Measurements from ENCODE around the gene WDR19.
"Not testable (repeated sequence)": the region's sequence is repeated elsewhere in the genome, so short reads cannot be mapped to it uniquely, and the experiment has no call there.

WDR19 gene

GRCh38 chr4:39233114-39233513 lies 50.8 kb downstream of the WDR19 start:
- no peak for DNase-seq (ENCODE audit: low read depth, low spot score)

GRCh38 chr4:39233783-39234182 lies 51.5 kb downstream of the WDR19 start:
- DNase-seq (ENCODE audit: low read depth, low spot score) = no peak

- no peak for DNase-seq (ENCODE audit: low read depth, low spot score)
These were observed 52.7 kb downstream of the WDR19 start for GRCh38 chr4:39235021-39235420.

- DNase-seq (ENCODE audit: low read depth, low spot score) = no peak
These were observed 53.4 kb downstream of the WDR19 start for GRCh38 chr4:39235696-39236095.

- no peak for DNase-seq (ENCODE audit: low read depth, low spot score)
These were observed 54.9 kb downstream of the WDR19 start for GRCh38 chr4:39237179-39237578.

GRCh38 chr4:39243462-39243861 lies 61.1 kb downstream of the WDR19 start:
- DNase-seq (ENCODE audit: low read depth, low spot score) = no peak

- DNase-seq (ENCODE audit: low read depth, low spot score) = no peak
These were observed 72.9 kb downstream of the WDR19 start for GRCh38 chr4:39255266-39255665.

- no peak for DNase-seq (ENCODE audit: low read depth, low spot score)
These were observed 73.5 kb downstream of the WDR19 start for GRCh38 chr4:39255871-39256270.

GRCh38 chr4:39256436-39256835 lies 74.1 kb downstream of the WDR19 start:
- DNase-seq (ENCODE audit: low read depth, low spot score) = no peak

- DNase-seq (ENCODE audit: low read depth, low spot score) = no peak
These were observed 77.4 kb downstream of the WDR19 start for GRCh38 chr4:39259571-39260330.

GRCh38 chr4:39263895-39264294 lies 81.6 kb downstream of the WDR19 start:
- DNase-seq (ENCODE audit: low read depth, low spot score) = no peak

- DNase-seq (ENCODE audit: low read depth, low spot score) = no peak
These were observed 92.2 kb downstream of the WDR19 start for GRCh38 chr4:39274503-39274902.

- not testable (repeated sequence) for DNase-seq (ENCODE audit: low read depth, low spot score)
These were observed 95.3 kb downstream of the WDR19 start for GRCh38 chr4:39277661-39278060.

GRCh38 chr4:39278476-39278875 lies 96.1 kb downstream of the WDR19 start:
- no peak for DNase-seq (ENCODE audit: low read depth, low spot score)

- DNase-seq (ENCODE audit: low read depth, low spot score) = no peak
These were observed 97.1 kb downstream of the WDR19 start for GRCh38 chr4:39279416-39279815.

- no peak for DNase-seq (ENCODE audit: low read depth, low spot score)
These were observed 98.4 kb downstream of the WDR19 start for GRCh38 chr4:39280770-39281169.

- DNase-seq (ENCODE audit: low read depth, low spot score) = no peak
These were observed 102.9 kb downstream of the WDR19 start for GRCh38 chr4:39285111-39285795.

- DNase-seq (ENCODE audit: low read depth, low spot score) = no peak
These were observed 103.5 kb downstream of the WDR19 start for GRCh38 chr4:39285853-39286252.

GRCh38 chr4:39286263-39286662 lies 103.9 kb downstream of the WDR19 start:
- DNase-seq (ENCODE audit: low read depth, low spot score) = no peak

- no peak for DNase-seq (ENCODE audit: low read depth, low spot score)
These were observed 104.9 kb downstream of the WDR19 start for GRCh38 chr4:39287223-39287622.

- DNase-seq (ENCODE audit: low read depth, low spot score) = no peak
These were observed 109.4 kb downstream of the WDR19 start for GRCh38 chr4:39291686-39292085.

GRCh38 chr4:39292433-39292832 lies 110.1 kb downstream of the WDR19 start:
- DNase-seq (ENCODE audit: low read depth, low spot score) = not testable (repeated sequence)

GRCh38 chr4:39295784-39296183 lies 113.5 kb downstream of the WDR19 start:
- no peak for DNase-seq (ENCODE audit: low read depth, low spot score)
